ENCODE measurements around the gene ASPHD2. TPM values are rescaled to one million over a fixed set of nuclear protein-coding genes. Genes with fewer than 3 reads are reported as not detected.

Gene ASPHD2
- total RNA-seq, 1 experiment from 2014 or later, result not detected

DNA sequence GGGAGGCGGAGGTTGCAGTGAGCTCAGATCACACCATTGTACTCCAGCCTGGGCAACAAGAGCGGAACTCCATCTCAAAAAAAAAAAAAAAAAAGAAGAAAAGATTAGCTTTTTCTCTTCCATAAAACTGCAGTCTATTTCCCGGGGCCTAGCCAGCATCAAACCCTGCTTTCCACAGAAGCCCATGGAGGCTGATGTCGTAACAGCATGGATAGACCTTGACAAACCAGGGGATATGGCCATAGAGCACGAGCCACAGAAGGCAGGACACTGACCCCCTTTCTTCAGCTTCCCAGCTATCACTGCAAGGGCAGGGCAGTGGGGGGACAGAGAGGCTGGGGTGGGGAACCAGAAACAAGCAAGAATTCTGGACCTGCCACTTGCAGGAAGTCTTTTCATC, 33.0 kb downstream of the ASPHD2 start:
- no peaks in the 10 kb centered on the region for H3K9me3 ChIP-seq
- Mint-ChIP-seq H3K4me1 (ENCODE audit: low read depth, unreplicated experiment) (no peaks in the 10 kb centered on the region), H3K9me3 (ENCODE audit: unreplicated experiment) (no peaks in the 10 kb centered on the region), H3K27me3 (ENCODE audit: insufficient read depth, unreplicated experiment) (no peaks in the 10 kb centered on the region), H3K27ac (ENCODE audit: unreplicated experiment) (no peak overlapping the region), H3K4me3 (ENCODE audit: unreplicated experiment) (no peak overlapping the region), H3K36me3 (ENCODE audit: insufficient read depth, unreplicated experiment) (peaks cover 37% of the 10 kb centered on the region)
- DNase-seq, result no peak
- H3K4me1 ChIP-seq, result no peaks in the 10 kb centered on the region
- ChIA-PET CTCF (interaction anchor here (1.1 to 2.4 kb wide), 3 partner anchors 64 to 97 kb away, joined by 3 to 29 read pairs (median 3); no protein-coding TSS in a partner anchor), POLR2A (no interaction called here)
- H3K27me3 ChIP-seq (replicated peaks; ENCODE audit: control insufficient read depth, insufficient read depth, low read length), result no peaks in the 10 kb centered on the region
- intact Hi-C loops (cut with micrococcal nuclease; ENCODE audit: unreplicated experiment), result loop anchor here (5.0 kb wide), 1 partner anchor 80 kb away; no protein-coding TSS in a partner anchor
- TF ChIP-seq, protein P1, sequence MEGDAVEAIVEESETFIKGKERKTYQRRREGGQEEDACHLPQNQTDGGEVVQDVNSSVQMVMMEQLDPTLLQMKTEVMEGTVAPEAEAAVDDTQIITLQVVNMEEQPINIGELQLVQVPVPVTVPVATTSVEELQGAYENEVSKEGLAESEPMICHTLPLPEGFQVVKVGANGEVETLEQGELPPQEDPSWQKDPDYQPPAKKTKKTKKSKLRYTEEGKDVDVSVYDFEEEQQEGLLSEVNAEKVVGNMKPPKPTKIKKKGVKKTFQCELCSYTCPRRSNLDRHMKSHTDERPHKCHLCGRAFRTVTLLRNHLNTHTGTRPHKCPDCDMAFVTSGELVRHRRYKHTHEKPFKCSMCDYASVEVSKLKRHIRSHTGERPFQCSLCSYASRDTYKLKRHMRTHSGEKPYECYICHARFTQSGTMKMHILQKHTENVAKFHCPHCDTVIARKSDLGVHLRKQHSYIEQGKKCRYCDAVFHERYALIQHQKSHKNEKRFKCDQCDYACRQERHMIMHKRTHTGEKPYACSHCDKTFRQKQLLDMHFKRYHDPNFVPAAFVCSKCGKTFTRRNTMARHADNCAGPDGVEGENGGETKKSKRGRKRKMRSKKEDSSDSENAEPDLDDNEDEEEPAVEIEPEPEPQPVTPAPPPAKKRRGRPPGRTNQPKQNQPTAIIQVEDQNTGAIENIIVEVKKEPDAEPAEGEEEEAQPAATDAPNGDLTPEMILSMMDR (IDR thresholded peaks at IDR 0.05; ENCODE audit: insufficient read depth in 1 of 2, low read depth in 1 of 2, low read length in 1 of 2, severe bottlenecking in 1 of 2, unreplicated experiment in 1 of 2), result no peak
- BruUV-seq (replicated peaks), result no TSS peak
- H3K4me3 ChIP-seq (ENCODE audit: low read depth, low read length), result no peak overlapping the region
- no peaks in the 10 kb centered on the region; the same call in none of the 2 replicates for H3K36me3 ChIP-seq (ENCODE audit: control insufficient read depth, insufficient read depth, low read length)

DNA sequence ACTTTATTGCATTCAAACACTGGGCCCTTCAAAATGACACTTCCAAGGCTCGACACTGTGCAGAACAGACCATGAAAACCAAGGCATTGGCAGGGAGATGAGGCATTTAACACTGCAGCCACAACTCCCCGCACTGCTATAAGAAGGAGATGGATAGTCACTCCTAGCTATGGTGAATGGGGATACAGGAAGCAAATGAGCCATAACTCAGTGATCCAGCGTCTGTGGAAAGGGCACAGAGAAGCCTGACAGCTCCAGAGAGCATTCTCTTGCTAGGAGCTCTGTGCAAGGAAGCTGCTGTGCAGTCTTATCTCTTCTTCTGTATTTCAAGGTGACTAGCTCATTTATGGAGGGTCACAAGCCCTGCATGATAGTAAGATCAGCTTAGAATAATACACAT, 33.6 kb downstream of the ASPHD2 start:
- ChIA-PET POLR2A (no interaction called here), CTCF (interaction anchor here (1.4 kb wide), 1 partner anchor 98 kb away, joined by 3 read pairs; no protein-coding TSS in a partner anchor)
- Mint-ChIP-seq H3K36me3 (ENCODE audit: insufficient read depth, unreplicated experiment) (peaks cover 35% of the 10 kb centered on the region), H3K4me3 (ENCODE audit: unreplicated experiment) (no peak overlapping the region), H3K27me3 (ENCODE audit: insufficient read depth, unreplicated experiment) (no peaks in the 10 kb centered on the region), H3K9me3 (ENCODE audit: unreplicated experiment) (no peaks in the 10 kb centered on the region), H3K27ac (ENCODE audit: unreplicated experiment) (no peak overlapping the region), H3K4me1 (ENCODE audit: low read depth, unreplicated experiment) (no peaks in the 10 kb centered on the region)
- DNase-seq, result no peak
- TF ChIP-seq, protein P1 (IDR thresholded peaks at IDR 0.05; ENCODE audit: insufficient read depth in 1 of 2, low read depth in 1 of 2, low read length in 1 of 2, severe bottlenecking in 1 of 2, unreplicated experiment in 1 of 2), result no peak
- Histone ChIP-seq H3K36me3 (ENCODE audit: control insufficient read depth, insufficient read depth, low read length) (no peaks in the 10 kb centered on the region; the same call in none of the 2 replicates), H3K27me3 (replicated peaks; ENCODE audit: control insufficient read depth, insufficient read depth, low read length) (no peaks in the 10 kb centered on the region), H3K4me1 (no peaks in the 10 kb centered on the region), H3K4me3 (ENCODE audit: low read depth, low read length) (no peak overlapping the region), H3K9me3 (no peaks in the 10 kb centered on the region)
- no TSS peak for BruUV-seq (replicated peaks)
- intact Hi-C loops (cut with micrococcal nuclease; ENCODE audit: unreplicated experiment), result loop anchor here (5.0 kb wide), 1 partner anchor 80 kb away; no protein-coding TSS in a partner anchor

DNA sequence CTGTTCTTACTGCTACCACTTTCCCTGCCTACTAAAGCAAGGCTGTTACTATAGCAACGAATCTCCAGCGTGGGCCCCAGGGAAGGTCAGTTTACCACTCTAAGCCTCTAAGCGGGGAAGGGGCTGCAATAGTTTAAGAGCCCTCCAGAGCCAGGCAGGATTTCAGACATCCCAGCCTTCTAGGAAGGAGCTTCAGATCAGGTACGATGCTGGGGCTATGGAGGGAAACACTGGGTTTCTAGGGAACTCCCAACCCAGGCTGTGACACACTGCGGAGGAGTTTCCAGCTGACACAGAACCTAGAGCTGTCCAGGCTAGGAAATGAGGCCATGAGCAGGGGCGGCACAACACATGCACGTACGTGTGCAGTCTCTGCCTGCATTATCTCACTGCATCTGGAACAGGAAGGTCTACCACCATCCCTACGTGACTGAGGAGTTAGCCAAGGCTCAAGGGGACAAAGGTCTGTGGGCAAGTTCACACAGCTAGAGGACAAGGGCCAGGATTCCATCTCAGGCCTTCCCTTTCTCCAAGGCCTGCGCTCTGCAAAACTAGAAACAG, 34.1 kb downstream of the ASPHD2 start:
- intact Hi-C loops (cut with micrococcal nuclease; ENCODE audit: unreplicated experiment), result loop anchor here (5.0 kb wide), 1 partner anchor 81 kb away; no protein-coding TSS in a partner anchor
- no peak for DNase-seq
- H3K27me3 ChIP-seq (replicated peaks; ENCODE audit: control insufficient read depth, insufficient read depth, low read length), result no peaks in the 10 kb centered on the region
- CTCF ChIA-PET, result interaction anchor here (1.4 kb wide), 1 partner anchor 99 kb away, joined by 3 read pairs; no protein-coding TSS in a partner anchor
- Mint-ChIP-seq H3K27me3 (ENCODE audit: insufficient read depth, unreplicated experiment) (no peaks in the 10 kb centered on the region), H3K4me1 (ENCODE audit: low read depth, unreplicated experiment) (no peaks in the 10 kb centered on the region), H3K4me3 (ENCODE audit: unreplicated experiment) (no peak overlapping the region), H3K9me3 (ENCODE audit: unreplicated experiment) (no peaks in the 10 kb centered on the region), H3K36me3 (ENCODE audit: insufficient read depth, unreplicated experiment) (peaks cover 33% of the 10 kb centered on the region), H3K27ac (ENCODE audit: unreplicated experiment) (no peak overlapping the region)
- no peaks in the 10 kb centered on the region for H3K4me1 ChIP-seq
- no peaks in the 10 kb centered on the region for H3K36me3 ChIP-seq (ENCODE audit: control insufficient read depth, insufficient read depth, low read length)
- no peaks in the 10 kb centered on the region for H3K9me3 ChIP-seq
- TF ChIP-seq, protein P1 (IDR thresholded peaks at IDR 0.05; ENCODE audit: insufficient read depth in 1 of 2, low read depth in 1 of 2, low read length in 1 of 2, severe bottlenecking in 1 of 2, unreplicated experiment in 1 of 2), result no peak
- H3K4me3 ChIP-seq (ENCODE audit: low read depth, low read length), result no peak overlapping the region
- POLR2A ChIA-PET, result no interaction called here
- no TSS peak for BruUV-seq (replicated peaks)

Measured in Caco-2 (cell line).